Measurements from ENCODE around the gene CTSD.
A peak's percentile ranks its signal among the peaks of the same experiment; 100 is the strongest.

The CTSD gene

DNA sequence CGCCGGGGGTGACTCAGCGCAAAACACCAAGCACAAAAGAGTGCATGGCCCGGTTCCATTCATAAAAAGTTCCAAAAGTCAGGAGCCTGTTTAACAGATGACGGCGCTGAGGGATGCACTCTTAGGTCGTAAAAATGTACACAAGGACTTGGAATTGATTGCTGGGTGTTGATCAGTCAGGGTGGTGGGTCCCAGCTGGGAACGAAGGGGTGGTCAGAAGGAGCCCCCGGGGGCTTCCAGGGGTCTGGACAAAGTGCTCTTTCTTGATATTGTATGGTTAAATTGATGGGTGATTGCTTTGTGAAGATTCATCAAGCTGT, 34.1 kb downstream of the CTSD start:
- DNase-seq = no peak

DNA sequence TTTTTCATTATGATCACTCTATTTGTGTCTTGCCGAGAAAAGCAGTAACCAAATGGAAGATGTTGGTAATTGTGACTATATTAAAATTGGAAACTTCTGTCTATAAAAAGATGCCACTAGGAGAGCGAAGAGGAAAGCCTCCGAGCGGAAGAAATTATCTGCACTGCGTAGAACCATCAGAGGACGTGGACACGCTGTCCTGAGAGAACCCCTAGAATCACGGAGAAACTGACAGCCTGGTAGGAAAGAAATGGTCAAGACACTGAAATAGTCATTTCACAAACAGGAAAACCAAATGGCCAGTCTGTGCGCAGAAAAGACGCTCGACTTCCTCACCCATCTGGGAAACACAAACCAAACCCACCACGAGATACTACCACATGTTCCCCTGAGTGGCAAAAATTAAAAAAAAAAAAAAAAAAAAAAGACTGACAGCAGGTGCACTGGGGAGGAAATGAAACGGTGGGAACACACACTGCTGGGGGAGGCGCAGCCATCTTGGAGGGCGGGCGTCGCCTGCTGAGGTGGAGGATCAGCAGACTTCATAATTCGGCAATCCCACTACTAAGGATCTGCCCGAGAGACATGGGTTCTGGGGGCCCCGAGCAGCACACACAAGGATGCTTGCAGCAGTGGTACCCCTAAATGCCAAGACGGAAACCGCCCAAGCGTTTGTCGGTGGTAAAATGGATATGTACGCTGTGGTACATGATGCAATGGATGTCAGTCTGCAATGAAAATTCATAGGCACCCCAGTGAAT, 34.6 kb downstream of the CTSD start:
- DNase-seq = no peak

DNA sequence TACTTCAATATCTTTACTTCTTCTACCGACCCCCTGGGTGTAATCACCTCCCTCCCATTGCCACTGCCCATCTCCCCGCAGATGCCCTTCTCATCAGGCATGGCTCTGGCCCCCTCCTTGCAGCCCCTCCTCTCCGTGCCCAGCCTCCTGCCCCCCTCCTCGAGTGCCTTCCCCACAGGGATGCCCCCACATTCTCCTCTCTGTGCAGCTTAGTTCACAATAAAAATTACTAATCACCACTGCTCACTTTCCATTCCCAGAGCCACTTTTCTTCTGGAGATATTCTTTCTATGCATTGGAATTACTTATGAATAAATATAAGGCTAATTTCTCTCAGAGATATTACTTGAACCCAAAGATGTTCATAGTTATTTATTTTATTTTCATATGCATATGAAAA, 35.4 kb downstream of the CTSD start:
- DNase-seq = no peak

GRCh38 chr11:1727861-1728260, 35.9 kb downstream of the CTSD start:
- no peak for DNase-seq

DNA sequence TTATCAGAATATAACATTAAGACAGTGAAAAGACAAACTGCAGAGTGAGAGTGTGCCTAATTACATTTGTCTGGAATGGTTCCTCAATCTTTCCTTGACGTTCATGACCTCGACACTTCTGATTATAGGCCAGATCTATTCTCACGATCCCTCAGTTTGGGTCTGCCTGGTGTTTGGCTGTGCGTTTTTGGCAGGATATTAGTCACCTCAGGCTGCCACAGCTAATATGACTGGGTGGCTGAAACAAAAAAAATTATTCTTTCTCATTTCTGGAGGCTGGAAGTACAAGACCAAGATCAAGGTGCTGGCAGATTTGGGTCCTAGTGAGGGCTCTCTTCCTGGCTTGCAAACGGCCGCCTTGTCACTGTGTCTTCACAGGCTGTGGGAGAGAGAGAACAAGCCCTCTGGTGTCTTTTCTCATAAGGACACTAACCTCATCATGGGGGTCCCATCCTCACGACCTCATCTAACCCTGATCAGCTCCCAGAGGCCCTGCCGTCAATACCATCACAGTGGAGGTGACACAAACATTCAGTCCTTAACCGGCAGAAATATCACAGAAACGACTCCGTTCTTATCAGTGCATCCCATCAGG, 36.5 kb downstream of the CTSD start:
- no peak for DNase-seq

DNA sequence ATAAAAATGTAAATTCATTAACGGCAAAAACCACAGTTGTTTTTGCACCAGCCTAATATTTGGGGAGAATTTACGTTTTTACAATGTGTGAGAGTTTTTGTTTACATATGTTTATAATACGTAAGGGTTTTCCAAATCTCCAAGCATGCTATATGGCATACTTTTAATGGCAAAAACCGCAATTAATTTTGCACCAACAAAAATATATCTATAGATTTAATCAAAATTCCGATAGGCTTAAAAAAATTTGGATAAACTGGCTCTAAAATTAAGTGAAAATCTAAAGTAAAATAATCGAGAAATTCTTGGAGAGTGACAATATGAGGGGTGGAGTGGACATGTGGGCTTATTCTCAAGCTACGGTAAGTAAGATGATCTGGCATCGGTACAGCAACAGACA, 43.9 kb downstream of the CTSD start:
- DNase-seq = no peak

DNA sequence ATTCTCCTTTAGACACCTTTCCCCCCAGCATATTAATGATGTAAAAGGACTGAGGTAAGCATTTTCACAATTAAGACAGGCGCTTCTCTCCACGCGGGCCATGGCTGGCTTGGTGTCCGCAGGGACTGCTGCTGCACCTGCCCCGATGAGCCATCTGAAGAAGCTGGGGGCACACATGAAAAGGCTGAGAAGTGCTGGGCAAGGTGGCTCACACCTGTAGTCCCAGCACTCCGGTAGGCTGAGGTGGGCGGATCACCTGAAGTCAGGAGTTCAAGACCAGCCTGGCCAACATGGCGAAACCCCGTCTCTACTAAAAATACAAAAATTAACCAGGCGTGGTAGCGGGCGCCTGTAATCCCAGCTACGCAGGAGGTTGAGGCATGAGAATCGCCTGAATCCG, 45.4 kb downstream of the CTSD start:
- no peak for DNase-seq

- no peak for DNase-seq
These were observed 46.0 kb downstream of the CTSD start for GRCh38 chr11:1717745-1718144.

DNA sequence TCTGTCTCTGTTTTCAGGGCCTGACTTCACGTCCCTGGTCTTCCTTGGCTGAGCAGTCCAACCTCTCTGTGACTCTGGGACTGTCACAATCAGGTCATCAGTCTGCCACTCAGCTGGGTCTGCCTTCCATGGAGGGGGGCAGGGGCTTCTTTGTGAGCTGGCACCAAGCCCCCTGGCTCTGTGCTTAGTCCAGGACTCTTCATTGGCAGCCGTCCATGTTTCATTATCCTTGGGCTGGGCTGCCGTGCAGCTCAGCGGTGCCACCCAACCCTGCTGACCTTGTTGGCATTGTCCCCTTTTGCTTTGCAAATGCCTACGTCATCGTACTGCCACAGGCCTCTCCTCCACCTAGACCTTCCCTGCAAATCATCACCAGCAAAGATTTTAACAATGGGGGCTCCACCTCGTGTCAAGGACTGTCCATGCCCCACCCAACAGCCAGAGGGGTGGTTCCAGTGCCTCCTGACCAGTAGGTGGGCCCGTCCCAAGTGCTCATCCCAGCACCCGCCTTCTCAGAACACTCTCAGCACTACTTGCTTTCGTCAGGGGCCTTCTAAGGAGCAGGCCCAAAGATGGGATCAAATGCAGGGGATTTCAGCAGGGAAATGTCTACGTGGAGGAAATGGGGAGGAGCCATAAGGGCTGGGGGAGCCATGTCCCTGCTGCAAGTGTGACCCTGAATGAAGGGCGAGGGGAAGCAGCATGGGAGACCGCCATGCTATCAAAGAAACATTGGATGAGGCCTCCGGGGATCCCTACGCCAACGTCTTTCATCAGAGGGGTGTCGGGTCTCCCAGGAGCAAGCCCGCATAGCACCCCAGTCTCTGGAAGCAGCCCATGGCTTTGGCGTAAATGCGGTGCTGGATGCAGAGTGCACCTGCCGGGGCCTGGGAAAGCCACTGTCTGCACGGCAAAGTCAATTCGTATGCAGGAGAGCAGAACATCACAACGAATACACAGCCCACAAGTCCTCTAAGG, 48.5 kb downstream of the CTSD start:
- no peak for DNase-seq

- no peak for DNase-seq
These were observed 55.0 kb downstream of the CTSD start for GRCh38 chr11:1708716-1709115.

GRCh38 chr11:1707751-1708150, 56.0 kb downstream of the CTSD start:
- DNase-seq = no peak

DNA sequence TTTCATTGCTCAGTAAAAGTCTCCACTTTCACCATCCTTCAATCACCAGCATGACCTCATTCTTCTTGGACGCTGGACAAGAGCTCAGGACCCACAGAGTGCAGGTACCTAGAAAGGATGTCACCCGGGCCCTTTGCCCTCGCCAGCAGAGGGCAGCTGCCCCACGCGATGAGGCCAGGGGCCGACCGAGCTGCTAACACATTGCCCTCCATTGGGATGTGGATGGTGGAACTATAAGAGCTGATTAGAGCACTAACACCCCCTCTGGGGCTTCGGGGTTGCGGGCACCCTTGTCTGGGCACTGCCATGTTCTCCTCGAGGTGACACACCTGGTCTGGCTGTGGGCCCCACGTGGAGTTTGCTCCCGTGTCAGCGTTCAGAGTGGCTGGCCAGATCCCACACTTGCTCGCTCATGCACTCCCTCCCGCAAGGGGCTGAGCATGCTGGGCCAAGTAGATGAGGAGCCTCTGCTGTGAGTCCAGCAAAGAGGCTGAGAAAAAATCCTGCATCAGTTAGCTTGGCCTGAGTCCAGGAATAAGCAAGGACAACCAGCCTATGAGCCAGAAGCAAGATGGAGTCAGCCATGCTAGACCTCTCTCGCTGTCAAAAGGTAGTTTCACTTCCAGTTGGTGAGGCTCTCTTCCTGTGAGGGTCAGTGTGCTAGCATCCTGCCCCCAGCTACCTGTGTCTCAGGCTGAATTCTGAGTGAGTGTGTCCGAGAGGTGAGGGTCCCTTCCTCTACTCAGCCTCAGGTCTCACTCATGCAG, 56.9 kb downstream of the CTSD start:
- DNase-seq = peak in 1 of 2 donors; percentile 19

DNA sequence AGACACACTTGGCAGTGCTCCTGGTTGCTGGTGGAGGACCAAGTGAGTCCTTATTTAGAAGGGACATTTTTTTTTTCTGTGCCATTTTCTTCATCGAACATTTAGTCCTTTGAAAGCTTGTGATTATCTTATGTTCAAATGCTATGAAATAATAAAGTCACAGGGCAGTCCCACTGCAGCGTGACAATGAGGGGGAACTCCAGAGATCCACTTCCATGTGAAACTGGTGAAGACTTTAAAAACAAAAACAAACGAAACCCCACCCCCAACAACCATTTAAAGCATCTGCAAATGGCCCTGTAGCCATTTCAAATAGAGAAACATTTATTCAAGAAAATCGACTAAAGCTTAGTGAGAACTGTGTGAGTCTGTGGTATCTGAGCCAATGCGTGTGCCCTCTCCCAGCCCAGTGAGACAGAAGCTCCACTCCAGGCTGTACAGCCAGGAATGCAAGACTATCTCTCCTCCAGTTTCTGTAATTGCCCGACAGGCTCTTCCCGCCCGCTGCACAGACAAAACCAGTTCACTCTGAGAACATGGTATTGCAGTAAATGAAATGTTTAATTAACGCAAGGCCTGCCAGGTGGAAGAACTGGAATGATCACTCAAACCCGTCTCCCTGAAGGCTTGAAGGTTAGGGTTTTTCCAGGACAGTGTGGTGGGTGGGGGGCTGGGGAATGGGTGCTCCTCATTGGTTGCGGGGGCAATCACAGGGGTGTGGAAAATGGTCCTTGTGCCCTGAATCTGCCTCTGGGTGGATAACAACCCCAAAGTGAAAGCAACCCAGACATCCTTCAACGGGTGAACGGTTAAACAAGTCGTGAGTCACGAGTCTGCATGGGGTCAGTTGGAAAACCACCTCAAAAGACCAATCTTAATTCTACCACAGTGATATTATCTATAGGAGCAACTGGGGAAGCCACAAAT, 58.3 kb downstream of the CTSD start:
- DNase-seq = peak in 1 of 2 donors; percentile 11

DNA sequence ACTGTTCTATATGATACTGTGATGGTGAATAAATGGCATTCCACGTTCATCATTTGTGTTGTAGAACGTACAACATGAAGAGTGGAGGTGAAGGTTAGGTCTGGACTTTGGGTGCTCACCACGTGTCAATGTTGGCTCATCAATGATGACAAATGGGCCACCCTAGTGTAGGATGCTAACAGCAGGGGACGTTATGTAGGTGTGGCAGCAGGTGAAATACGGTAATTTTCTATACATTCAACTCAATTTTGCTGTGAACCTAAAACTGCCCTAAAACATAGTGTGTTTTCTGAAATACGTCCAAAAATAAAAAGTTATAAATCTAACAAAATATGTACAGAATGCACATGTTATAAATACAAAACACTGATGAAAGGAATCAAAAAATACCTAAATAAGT, 60.6 kb downstream of the CTSD start:
- DNase-seq = no peak

Data from inflammatory macrophage (primary cell).